Measurements from ENCODE around the gene OR11L1. TPM values are rescaled to one million over a fixed set of nuclear protein-coding genes. Genes with fewer than 3 reads are reported as not detected.

Gene OR11L1
- total RNA-seq, 4 donors from 2014 or later: not detected

DNA sequence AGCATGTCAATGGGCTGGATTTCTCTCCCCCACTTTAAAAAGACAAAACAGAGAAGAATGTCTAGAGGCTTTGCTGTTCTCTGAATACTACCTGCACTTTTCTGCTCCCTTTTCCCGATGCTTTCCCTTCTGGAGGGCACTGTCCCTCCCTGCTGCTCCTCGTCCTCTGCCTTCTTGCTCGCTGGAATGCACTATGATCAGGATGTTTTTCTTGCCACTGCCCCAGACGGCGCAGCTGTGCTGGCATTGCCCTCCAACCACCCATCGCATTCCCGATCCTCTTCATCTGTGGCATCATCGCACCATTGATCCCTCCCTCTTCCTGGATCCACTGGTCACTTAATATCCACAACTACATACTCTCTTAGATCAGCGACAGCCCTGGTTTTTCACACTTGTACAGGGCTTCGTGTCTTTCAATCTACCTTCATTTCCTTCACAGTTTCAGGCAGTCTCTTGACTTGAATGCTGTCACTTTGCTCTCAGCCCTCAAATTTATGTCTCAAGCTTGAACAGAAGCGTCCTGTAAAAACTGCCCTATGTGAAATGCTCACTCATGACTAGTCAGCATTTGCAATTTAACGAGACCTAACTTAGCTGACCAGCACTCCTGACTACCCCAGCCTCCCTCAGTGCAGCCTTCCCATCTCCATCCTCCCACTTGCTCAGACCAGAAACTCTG lies 3.5 kb upstream of the OR11L1 start:
- no peak for DNase-seq (ENCODE audit: extremely low spot score)
- Histone ChIP-seq H3K36me3 (no peaks in the 10 kb centered on the region), H3K27ac (replicated peaks in 1 of 4) (no peak overlapping the region), H3K27me3 (no peaks in the 10 kb centered on the region), H3K9me3 (no peaks in the 10 kb centered on the region), H3K4me1 (no peaks in the 10 kb centered on the region), H3K4me3 (no peak overlapping the region)
- 62% methylated on average over 12 of the region's 12 CpGs for WGBS
- TF ChIP-seq CTCF (IDR thresholded peaks at IDR 0.05): no peak
- no peak for TF ChIP-seq EP300 (IDR thresholded peaks at IDR 0.05)
- TF ChIP-seq POLR2AphosphoS5 (IDR thresholded peaks at IDR 0.05): no peak
- no peak for TF ChIP-seq POLR2A (IDR thresholded peaks at IDR 0.05; ENCODE audit: low read depth)
- intact Hi-C loops (cut with DNase I): no loop called here

DNA sequence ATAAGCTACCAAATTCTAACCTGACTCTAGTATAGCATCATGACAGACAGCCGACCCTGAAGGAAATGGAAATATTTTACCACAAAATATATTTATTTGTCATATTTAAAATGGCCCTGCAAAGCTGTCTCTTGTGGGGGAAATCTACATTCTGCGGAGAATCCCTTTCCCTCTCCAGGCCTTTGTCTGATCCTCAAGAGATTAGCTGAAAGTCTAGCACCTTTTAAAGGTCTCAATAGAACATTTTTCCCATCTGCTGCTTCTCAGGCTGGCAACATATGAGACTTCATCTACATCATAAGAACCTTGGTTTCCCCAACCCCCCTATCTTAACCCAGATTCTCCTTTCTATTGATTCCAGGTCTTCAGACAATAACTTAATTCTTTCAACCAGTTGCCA lies 1.7 kb upstream of the OR11L1 start:
- Histone ChIP-seq H3K4me1 (no peaks in the 10 kb centered on the region), H3K27me3 (no peaks in the 10 kb centered on the region), H3K36me3 (no peaks in the 10 kb centered on the region), H3K27ac (replicated peaks in 1 of 4) (no peak overlapping the region), H3K4me3 (no peak overlapping the region), H3K9me3 (no peaks in the 10 kb centered on the region)
- no peak for DNase-seq (ENCODE audit: extremely low spot score)
- 50% methylated on average over 2 of the region's 2 CpGs for WGBS
- no peak for TF ChIP-seq POLR2A (IDR thresholded peaks at IDR 0.05; ENCODE audit: low read depth)
- TF ChIP-seq CTCF (IDR thresholded peaks at IDR 0.05): no peak
- no peak for TF ChIP-seq EP300 (IDR thresholded peaks at IDR 0.05)
- no peak for TF ChIP-seq POLR2AphosphoS5 (IDR thresholded peaks at IDR 0.05)
- intact Hi-C loops (cut with DNase I): no loop called here

- H3K4me1 ChIP-seq: no peaks in the 10 kb centered on the region
- H3K27ac ChIP-seq (replicated peaks in 1 of 4): no peak overlapping the region
- H3K27me3 ChIP-seq: no peaks in the 10 kb centered on the region
- no peaks in the 10 kb centered on the region for H3K9me3 ChIP-seq
- H3K36me3 ChIP-seq: no peaks in the 10 kb centered on the region
- 74% methylated on average over 2 of the region's 2 CpGs for WGBS
- H3K4me3 ChIP-seq: no peak overlapping the region
- TF ChIP-seq POLR2AphosphoS5 (IDR thresholded peaks at IDR 0.05) (no peak), EP300 (IDR thresholded peaks at IDR 0.05) (no peak), CTCF (IDR thresholded peaks at IDR 0.05) (no peak), POLR2A (IDR thresholded peaks at IDR 0.05; ENCODE audit: low read depth) (no peak)
- no peak for DNase-seq (ENCODE audit: extremely low spot score)
- intact Hi-C loops (cut with DNase I): no loop called here
Measured at GRCh38 chr1:247840818-247841217, 878 bp downstream of the OR11L1 start.

GRCh38 chr1:247833601-247834000 lies 8.1 kb downstream of the OR11L1 start:
- no peak overlapping the region for H3K27ac ChIP-seq (replicated peaks in 1 of 4)
- H3K4me3 ChIP-seq: no peak overlapping the region
- no peaks in the 10 kb centered on the region for H3K36me3 ChIP-seq
- no peak for DNase-seq (ENCODE audit: extremely low spot score)
- no peaks in the 10 kb centered on the region for H3K9me3 ChIP-seq
- H3K27me3 ChIP-seq: no peaks in the 10 kb centered on the region
- no peak for TF ChIP-seq POLR2A (IDR thresholded peaks at IDR 0.05; ENCODE audit: low read depth)
- TF ChIP-seq CTCF (IDR thresholded peaks at IDR 0.05): no peak
- TF ChIP-seq EP300 (IDR thresholded peaks at IDR 0.05): no peak
- no peak for TF ChIP-seq POLR2AphosphoS5 (IDR thresholded peaks at IDR 0.05)
- intact Hi-C loops (cut with DNase I): no loop called here
- 59% methylated on average over 6 of the region's 6 CpGs for WGBS
- H3K4me1 ChIP-seq: no peaks in the 10 kb centered on the region

DNA sequence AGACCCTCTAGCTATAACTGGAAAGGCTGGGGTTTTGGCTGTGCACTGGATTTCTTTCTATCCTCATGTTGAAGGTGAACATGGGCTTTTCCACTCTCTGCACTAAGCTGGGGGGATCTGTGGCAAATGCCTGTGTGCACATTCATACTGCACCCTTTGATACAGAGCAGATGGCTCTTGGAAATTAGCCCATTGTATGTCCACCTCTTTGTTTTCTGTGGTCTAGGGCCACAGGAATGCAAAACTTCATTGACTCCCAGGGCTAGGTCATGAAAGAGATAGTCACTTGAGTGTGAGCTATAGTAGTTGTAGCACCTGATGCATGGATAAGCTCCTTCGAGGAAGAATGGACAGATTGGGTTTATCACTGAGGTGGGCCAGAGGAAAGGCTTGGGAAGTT lies 12.0 kb downstream of the OR11L1 start:
- no peak for DNase-seq (ENCODE audit: extremely low spot score)
- no peaks in the 10 kb centered on the region for H3K27me3 ChIP-seq
- intact Hi-C loops (cut with DNase I): no loop called here
- H3K4me3 ChIP-seq: no peak overlapping the region
- no peak overlapping the region for H3K27ac ChIP-seq (replicated peaks in 1 of 4)
- WGBS: 37% methylated on average over 1 of the region's 1 CpG
- TF ChIP-seq POLR2A (IDR thresholded peaks at IDR 0.05; ENCODE audit: low read depth) (no peak), EP300 (IDR thresholded peaks at IDR 0.05) (no peak)
- no peaks in the 10 kb centered on the region for H3K36me3 ChIP-seq
- no peaks in the 10 kb centered on the region for H3K9me3 ChIP-seq
- H3K4me1 ChIP-seq: no peaks in the 10 kb centered on the region

Data from esophagus muscularis mucosa (tissue), 4 donors.